ENCODE measurements around the gene GAMT.

The GAMT gene

GRCh38 chr19:1423436-1424191 is 22.3 kb upstream of the GAMT start:
- Histone ChIP-seq H3K9me3 (ENCODE audit: insufficient read depth, low read length, severe bottlenecking) (no peaks in the 10 kb centered on the region), H3K4me3 (ENCODE audit: low read depth in 1 of 2, low read length in 2 of 2) (no peak overlapping the region), H3K4me1 (ENCODE audit: insufficient read depth, low read length) (no peaks in the 10 kb centered on the region), H3K27ac (ENCODE audit: low read length) (no peak overlapping the region), H2AFZ (ENCODE audit: low read depth, low read length) (no peak overlapping the region), H3K27me3 (ENCODE audit: insufficient read depth, low read length, poor library complexity) (no peaks in the 10 kb centered on the region), H3K79me2 (ENCODE audit: insufficient read depth, low read length) (peaks cover 95% of the 10 kb centered on the region), H3K9ac (ENCODE audit: low read depth, low read length) (no peak overlapping the region), H3K36me3 (ENCODE audit: insufficient read depth, low read length) (peaks cover 99% of the 10 kb centered on the region), H4K20me1 (ENCODE audit: insufficient read depth, low read length) (peaks cover 91% of the 10 kb centered on the region), H3K4me2 (ENCODE audit: insufficient read depth, low read length) (no peak overlapping the region)
- no peak for ATAC-seq (ENCODE audit: insufficient read depth, low read depth)
- no peak for DNase-seq
- TF ChIP-seq CTCF (IDR thresholded peaks at IDR 0.05; ENCODE audit: borderline replicate concordance, extremely low read depth, low read length, poor library complexity, severe bottlenecking) (no peak), EZH2 (IDR thresholded peaks at IDR 0.05; ENCODE audit: borderline replicate concordance, low read depth, low read length, severe bottlenecking) (no peak)

- no peak for ATAC-seq (ENCODE audit: insufficient read depth, low read depth)
- Histone ChIP-seq H2AFZ (ENCODE audit: low read depth, low read length) (no peak overlapping the region), H4K20me1 (ENCODE audit: insufficient read depth, low read length) (peaks cover 96% of the 10 kb centered on the region), H3K4me2 (ENCODE audit: insufficient read depth, low read length) (no peak overlapping the region), H3K27ac (ENCODE audit: low read length) (no peak overlapping the region), H3K4me3 (ENCODE audit: low read depth in 1 of 2, low read length in 2 of 2) (no peak overlapping the region), H3K9me3 (ENCODE audit: insufficient read depth, low read length, severe bottlenecking) (no peaks in the 10 kb centered on the region), H3K9ac (ENCODE audit: low read depth, low read length) (no peak overlapping the region), H3K79me2 (ENCODE audit: insufficient read depth, low read length) (peaks cover 97% of the 10 kb centered on the region), H3K27me3 (ENCODE audit: insufficient read depth, low read length, poor library complexity) (no peaks in the 10 kb centered on the region), H3K36me3 (ENCODE audit: insufficient read depth, low read length) (peaks cover 99% of the 10 kb centered on the region), H3K4me1 (ENCODE audit: insufficient read depth, low read length) (no peaks in the 10 kb centered on the region)
- no peak for DNase-seq
- TF ChIP-seq EZH2 (IDR thresholded peaks at IDR 0.05; ENCODE audit: borderline replicate concordance, low read depth, low read length, severe bottlenecking) (no peak), CTCF (IDR thresholded peaks at IDR 0.05; ENCODE audit: borderline replicate concordance, extremely low read depth, low read length, poor library complexity, severe bottlenecking) (no peak)
These were observed 21.6 kb upstream of the GAMT start for GRCh38 chr19:1422943-1423342.

GRCh38 chr19:1422360-1422759 is 21.0 kb upstream of the GAMT start:
- H2AFZ ChIP-seq (ENCODE audit: low read depth, low read length), result no peak overlapping the region
- H4K20me1 ChIP-seq (ENCODE audit: insufficient read depth, low read length), result peaks cover 97% of the 10 kb centered on the region
- no peak overlapping the region for H3K9ac ChIP-seq (ENCODE audit: low read depth, low read length)
- peaks cover 99% of the 10 kb centered on the region for H3K36me3 ChIP-seq (ENCODE audit: insufficient read depth, low read length)
- H3K27ac ChIP-seq (ENCODE audit: low read length), result no peak overlapping the region
- DNase-seq (no peak), ATAC-seq (ENCODE audit: insufficient read depth, low read depth) (no peak)
- H3K4me1 ChIP-seq (ENCODE audit: insufficient read depth, low read length), result no peaks in the 10 kb centered on the region
- H3K4me3 ChIP-seq (ENCODE audit: low read depth in 1 of 2, low read length in 2 of 2), result no peak overlapping the region
- no peak for TF ChIP-seq CTCF (IDR thresholded peaks at IDR 0.05; ENCODE audit: borderline replicate concordance, extremely low read depth, low read length, poor library complexity, severe bottlenecking)
- no peak for TF ChIP-seq EZH2 (IDR thresholded peaks at IDR 0.05; ENCODE audit: borderline replicate concordance, low read depth, low read length, severe bottlenecking)
- no peaks in the 10 kb centered on the region for H3K9me3 ChIP-seq (ENCODE audit: insufficient read depth, low read length, severe bottlenecking)
- no peak overlapping the region for H3K4me2 ChIP-seq (ENCODE audit: insufficient read depth, low read length)
- no peaks in the 10 kb centered on the region for H3K27me3 ChIP-seq (ENCODE audit: insufficient read depth, low read length, poor library complexity)
- peaks cover 97% of the 10 kb centered on the region for H3K79me2 ChIP-seq (ENCODE audit: insufficient read depth, low read length)
